ENCODE data around the gene TRAF3.

Gene TRAF3

GRCh38 chr14:102920998-102921304, 143.7 kb downstream of the TRAF3 start:
- DNase-seq (ENCODE audit: low read depth in 1 of 2, low spot score in 1 of 2): no peak
- Histone ChIP-seq H3K27me3 (ENCODE audit: insufficient read depth, poor library complexity, severe bottlenecking) (peaks cover 30% of the 10 kb centered on the region), H3K27ac (replicated peaks) (no peak overlapping the region), H3K4me3 (replicated peaks; ENCODE audit: insufficient read depth, low read length) (no peak overlapping the region)
- no peak for TF ChIP-seq CTCF (IDR thresholded peaks at IDR 0.05; ENCODE audit: insufficient read depth, low read length)
- no peak for TF ChIP-seq GABPA (IDR thresholded peaks at IDR 0.05; ENCODE audit: low read depth)
- TF ChIP-seq SPI1 (IDR thresholded peaks at IDR 0.05; ENCODE audit: borderline replicate concordance, low read depth): no peak
- TF ChIP-seq, protein P1, sequence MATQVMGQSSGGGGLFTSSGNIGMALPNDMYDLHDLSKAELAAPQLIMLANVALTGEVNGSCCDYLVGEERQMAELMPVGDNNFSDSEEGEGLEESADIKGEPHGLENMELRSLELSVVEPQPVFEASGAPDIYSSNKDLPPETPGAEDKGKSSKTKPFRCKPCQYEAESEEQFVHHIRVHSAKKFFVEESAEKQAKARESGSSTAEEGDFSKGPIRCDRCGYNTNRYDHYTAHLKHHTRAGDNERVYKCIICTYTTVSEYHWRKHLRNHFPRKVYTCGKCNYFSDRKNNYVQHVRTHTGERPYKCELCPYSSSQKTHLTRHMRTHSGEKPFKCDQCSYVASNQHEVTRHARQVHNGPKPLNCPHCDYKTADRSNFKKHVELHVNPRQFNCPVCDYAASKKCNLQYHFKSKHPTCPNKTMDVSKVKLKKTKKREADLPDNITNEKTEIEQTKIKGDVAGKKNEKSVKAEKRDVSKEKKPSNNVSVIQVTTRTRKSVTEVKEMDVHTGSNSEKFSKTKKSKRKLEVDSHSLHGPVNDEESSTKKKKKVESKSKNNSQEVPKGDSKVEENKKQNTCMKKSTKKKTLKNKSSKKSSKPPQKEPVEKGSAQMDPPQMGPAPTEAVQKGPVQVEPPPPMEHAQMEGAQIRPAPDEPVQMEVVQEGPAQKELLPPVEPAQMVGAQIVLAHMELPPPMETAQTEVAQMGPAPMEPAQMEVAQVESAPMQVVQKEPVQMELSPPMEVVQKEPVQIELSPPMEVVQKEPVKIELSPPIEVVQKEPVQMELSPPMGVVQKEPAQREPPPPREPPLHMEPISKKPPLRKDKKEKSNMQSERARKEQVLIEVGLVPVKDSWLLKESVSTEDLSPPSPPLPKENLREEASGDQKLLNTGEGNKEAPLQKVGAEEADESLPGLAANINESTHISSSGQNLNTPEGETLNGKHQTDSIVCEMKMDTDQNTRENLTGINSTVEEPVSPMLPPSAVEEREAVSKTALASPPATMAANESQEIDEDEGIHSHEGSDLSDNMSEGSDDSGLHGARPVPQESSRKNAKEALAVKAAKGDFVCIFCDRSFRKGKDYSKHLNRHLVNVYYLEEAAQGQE (IDR thresholded peaks at IDR 0.05; ENCODE audit: insufficient replicate concordance, low read depth): no peak
- no peak for TF ChIP-seq POLR2AphosphoS5 (IDR thresholded peaks at IDR 0.05; ENCODE audit: low read depth)

DNA sequence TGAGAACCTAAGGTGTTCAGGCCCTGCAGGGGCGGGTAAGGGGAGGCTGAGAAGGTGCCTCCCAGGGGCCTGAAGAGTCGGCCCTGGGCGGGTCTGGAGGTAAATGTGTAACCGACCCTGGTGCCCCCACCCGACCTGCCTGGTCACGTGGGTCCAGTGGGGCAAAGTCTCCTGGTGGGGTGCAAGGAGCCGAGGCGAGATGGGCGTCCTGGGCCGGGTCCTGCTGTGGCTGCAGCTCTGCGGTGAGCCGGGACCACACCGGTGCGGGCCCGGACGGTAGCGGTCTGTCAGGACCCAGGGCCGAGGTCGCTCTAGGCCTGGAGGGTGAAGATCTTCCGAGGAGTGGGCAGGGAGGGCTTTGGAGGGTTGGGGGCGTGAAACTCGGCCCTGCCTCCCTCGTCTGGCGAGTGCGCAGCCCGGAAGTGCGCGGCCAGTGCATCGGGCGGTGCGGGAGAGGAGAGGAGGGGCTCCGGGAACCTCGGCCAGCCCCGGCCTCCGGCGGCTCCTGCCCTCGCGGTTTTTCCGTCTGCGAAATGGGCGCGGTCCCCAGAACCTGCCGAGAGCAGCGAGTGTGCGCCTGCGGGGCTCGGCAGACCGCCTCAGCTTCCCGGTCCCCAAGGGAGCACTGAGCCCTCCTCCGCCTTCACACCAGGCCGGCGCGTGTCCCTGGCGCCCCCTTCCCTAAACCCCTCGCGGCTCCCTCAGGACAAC, 145.4 kb downstream of the TRAF3 start, which contains the start of gene AMN:
Gene AMN, plus strand, starts transcription at position 174 of the 711 bp plus-strand sequence. Its CDS starts 26 bp downstream, at position 200.
- Histone ChIP-seq H3K27me3 (ENCODE audit: insufficient read depth, poor library complexity, severe bottlenecking) (peaks cover 30% of the 10 kb centered on the region), H3K27ac (replicated peaks) (no peak within 1 kb of the TSS), H3K4me3 (replicated peaks; ENCODE audit: insufficient read depth, low read length) (no peak within 1 kb of the TSS)
- TF ChIP-seq, protein P1 (IDR thresholded peaks at IDR 0.05; ENCODE audit: insufficient replicate concordance, low read depth): no peak
- TF ChIP-seq GABPA (IDR thresholded peaks at IDR 0.05; ENCODE audit: low read depth): no peak
- no peak for TF ChIP-seq SPI1 (IDR thresholded peaks at IDR 0.05; ENCODE audit: borderline replicate concordance, low read depth)
- no peak for TF ChIP-seq CTCF (IDR thresholded peaks at IDR 0.05; ENCODE audit: insufficient read depth, low read length)
- no peak for TF ChIP-seq POLR2AphosphoS5 (IDR thresholded peaks at IDR 0.05; ENCODE audit: low read depth)
- DNase-seq (ENCODE audit: low read depth in 1 of 2, low spot score in 1 of 2): no peak

GRCh38 chr14:102923201-102923924, 146.1 kb downstream of the TRAF3 start:
- TF ChIP-seq, protein P1 (IDR thresholded peaks at IDR 0.05; ENCODE audit: insufficient replicate concordance, low read depth): no peak
- TF ChIP-seq GABPA (IDR thresholded peaks at IDR 0.05; ENCODE audit: low read depth) (no peak), SPI1 (IDR thresholded peaks at IDR 0.05; ENCODE audit: borderline replicate concordance, low read depth) (no peak)
- Histone ChIP-seq H3K27ac (replicated peaks) (no peak overlapping the region), H3K4me3 (replicated peaks; ENCODE audit: insufficient read depth, low read length) (no peak overlapping the region), H3K27me3 (ENCODE audit: insufficient read depth, poor library complexity, severe bottlenecking) (peaks cover 35% of the 10 kb centered on the region)
- no peak for DNase-seq (ENCODE audit: low read depth in 1 of 2, low spot score in 1 of 2)

Measured in HL-60 (cell line).